ENCODE data around the gene ABCE1.
"Not testable (repeated sequence)": the region's sequence is repeated elsewhere in the genome, so short reads cannot be mapped to it uniquely, and the experiment has no call there.

ABCE1 gene

DNA sequence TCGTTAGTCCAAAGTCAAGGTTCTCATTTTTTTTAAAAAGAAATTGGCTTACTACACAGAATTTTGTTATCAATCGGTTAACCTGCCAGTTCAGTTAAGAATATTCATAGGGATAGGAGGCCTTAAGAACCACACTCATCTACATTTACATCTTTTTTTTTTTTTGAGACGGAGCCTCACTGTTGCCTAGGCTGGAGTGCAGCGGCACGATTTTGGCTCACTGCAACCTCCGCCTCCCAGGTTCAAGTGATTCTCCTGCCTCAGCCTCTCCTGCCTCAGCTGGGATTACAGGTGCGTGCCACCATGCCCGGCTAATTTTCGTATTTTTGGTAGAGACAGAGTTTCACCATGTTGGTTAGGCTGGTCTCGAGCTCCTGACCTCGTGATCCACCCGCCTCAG is 33.7 kb downstream of the ABCE1 start:
- DNase-seq (ENCODE audit: insufficient read length, low spot score), result no peak
- no peak for FAIRE-seq
- 0 out of 2 replicates have a peak, but pooled peaks have one; percentile 21 for TF ChIP-seq POLR2A (IDR thresholded peaks at IDR 0.05; ENCODE audit: low read depth, low read length)
- no peak for TF ChIP-seq POU2F2 (IDR thresholded peaks at IDR 0.05; ENCODE audit: low read depth, low read length)

- TF ChIP-seq POU2F2 (IDR thresholded peaks at IDR 0.05; ENCODE audit: low read depth, low read length) (0 out of 2 replicates have a peak, but pooled peaks have one; percentile 20), POLR2AphosphoS5 (IDR thresholded peaks at IDR 0.05; ENCODE audit: low read depth, low read length) (peak; percentile 39; the same call in 1 of the 2 replicates), PAX5 (IDR thresholded peaks at IDR 0.05; ENCODE audit: insufficient read depth, low read length, severe bottlenecking) (no peak), POLR2A (IDR thresholded peaks at IDR 0.05; ENCODE audit: low read depth, low read length) (peak; percentile 42; the same call in 1 of the 2 replicates), SPI1 (IDR thresholded peaks at IDR 0.05; ENCODE audit: low read depth, low read length) (peak; percentile 40), TAF1 (IDR thresholded peaks at IDR 0.05; ENCODE audit: low read depth, low read length) (no peak)
- FAIRE-seq (peak; percentile 75), DNase-seq (ENCODE audit: insufficient read length, low spot score) (no peak)
These were observed 34.5 kb downstream of the ABCE1 start for GRCh38 chr4:145132511-145133098.

GRCh38 chr4:145136219-145136618 is 38.1 kb downstream of the ABCE1 start:
- not testable (repeated sequence) for DNase-seq (ENCODE audit: insufficient read length, low spot score); FAIRE-seq

- TF ChIP-seq TAF1 (IDR thresholded peaks at IDR 0.05; ENCODE audit: low read depth, low read length) (no peak), SPI1 (IDR thresholded peaks at IDR 0.05; ENCODE audit: low read depth, low read length) (no peak), PAX5 (IDR thresholded peaks at IDR 0.05; ENCODE audit: insufficient read depth, low read length, severe bottlenecking) (no peak), POLR2A (IDR thresholded peaks at IDR 0.05; ENCODE audit: low read depth, low read length) (no peak), POLR2AphosphoS5 (IDR thresholded peaks at IDR 0.05; ENCODE audit: low read depth, low read length) (no peak), POU2F2 (IDR thresholded peaks at IDR 0.05; ENCODE audit: low read depth, low read length) (no peak)
- DNase-seq (ENCODE audit: insufficient read length, low spot score), result no peak
- FAIRE-seq, result peak; percentile 52
These were observed 50.9 kb downstream of the ABCE1 start for GRCh38 chr4:145148980-145149379.

GRCh38 chr4:145153181-145153903 is 55.2 kb downstream of the ABCE1 start:
- TF ChIP-seq POLR2AphosphoS5 (IDR thresholded peaks at IDR 0.05; ENCODE audit: low read depth, low read length), result no peak
- TF ChIP-seq PAX5 (IDR thresholded peaks at IDR 0.05; ENCODE audit: insufficient read depth, low read length, severe bottlenecking), result no peak
- no peak for TF ChIP-seq POU2F2 (IDR thresholded peaks at IDR 0.05; ENCODE audit: low read depth, low read length)
- no peak for TF ChIP-seq SPI1 (IDR thresholded peaks at IDR 0.05; ENCODE audit: low read depth, low read length)
- TF ChIP-seq POLR2A (IDR thresholded peaks at IDR 0.05; ENCODE audit: low read depth, low read length), result no peak
- no peak for TF ChIP-seq TAF1 (IDR thresholded peaks at IDR 0.05; ENCODE audit: low read depth, low read length)
- FAIRE-seq, result no peak
- DNase-seq (ENCODE audit: insufficient read length, low spot score), result no peak

DNA sequence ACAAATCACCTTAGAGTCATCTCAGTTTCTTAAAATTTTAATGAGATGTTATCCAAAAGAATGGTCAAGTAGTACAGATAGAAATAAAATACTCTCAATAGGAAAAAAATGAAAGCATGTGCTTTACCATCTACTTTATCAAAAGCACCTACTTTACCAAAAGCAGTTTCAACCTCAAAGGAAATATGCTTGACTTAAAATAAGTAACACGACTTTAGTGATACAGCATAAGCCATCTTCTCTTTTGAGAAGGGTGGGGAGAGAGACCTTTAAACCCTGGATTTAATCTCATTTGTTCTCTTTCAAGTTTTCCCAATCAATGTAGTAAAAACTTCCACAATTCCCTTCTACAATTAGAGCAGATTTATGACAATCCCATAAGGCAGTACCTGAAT is 55.8 kb downstream of the ABCE1 start:
- DNase-seq (ENCODE audit: insufficient read length, low spot score) (no peak), FAIRE-seq (peak; percentile 23)
- no peak for TF ChIP-seq TAF1 (IDR thresholded peaks at IDR 0.05; ENCODE audit: low read depth, low read length)
- no peak for TF ChIP-seq POLR2A (IDR thresholded peaks at IDR 0.05; ENCODE audit: low read depth, low read length)
- no peak for TF ChIP-seq POLR2AphosphoS5 (IDR thresholded peaks at IDR 0.05; ENCODE audit: low read depth, low read length)
- TF ChIP-seq PAX5 (IDR thresholded peaks at IDR 0.05; ENCODE audit: insufficient read depth, low read length, severe bottlenecking), result no peak
- TF ChIP-seq SPI1 (IDR thresholded peaks at IDR 0.05; ENCODE audit: low read depth, low read length), result no peak
- no peak for TF ChIP-seq POU2F2 (IDR thresholded peaks at IDR 0.05; ENCODE audit: low read depth, low read length)

GRCh38 chr4:145154573-145154972 is 56.5 kb downstream of the ABCE1 start:
- TF ChIP-seq POLR2A (IDR thresholded peaks at IDR 0.05; ENCODE audit: low read depth, low read length) (no peak), SPI1 (IDR thresholded peaks at IDR 0.05; ENCODE audit: low read depth, low read length) (no peak), PAX5 (IDR thresholded peaks at IDR 0.05; ENCODE audit: insufficient read depth, low read length, severe bottlenecking) (no peak), POU2F2 (IDR thresholded peaks at IDR 0.05; ENCODE audit: low read depth, low read length) (no peak), TAF1 (IDR thresholded peaks at IDR 0.05; ENCODE audit: low read depth, low read length) (no peak), POLR2AphosphoS5 (IDR thresholded peaks at IDR 0.05; ENCODE audit: low read depth, low read length) (no peak)
- peak; percentile 94 for FAIRE-seq

GRCh38 chr4:145155268-145155870 is 57.3 kb downstream of the ABCE1 start:
- DNase-seq (ENCODE audit: insufficient read length, low spot score) (no peak), FAIRE-seq (no peak)
- no peak for TF ChIP-seq POLR2A (IDR thresholded peaks at IDR 0.05; ENCODE audit: low read depth, low read length)
- TF ChIP-seq SPI1 (IDR thresholded peaks at IDR 0.05; ENCODE audit: low read depth, low read length), result no peak
- TF ChIP-seq PAX5 (IDR thresholded peaks at IDR 0.05; ENCODE audit: insufficient read depth, low read length, severe bottlenecking), result no peak
- TF ChIP-seq POU2F2 (IDR thresholded peaks at IDR 0.05; ENCODE audit: low read depth, low read length), result no peak
- no peak for TF ChIP-seq TAF1 (IDR thresholded peaks at IDR 0.05; ENCODE audit: low read depth, low read length)
- TF ChIP-seq POLR2AphosphoS5 (IDR thresholded peaks at IDR 0.05; ENCODE audit: low read depth, low read length), result no peak

More at GRCh38 chr4:145154573-145154972, 56.5 kb downstream of the ABCE1 start:
- no peak for DNase-seq (ENCODE audit: insufficient read length, low spot score)

- TF ChIP-seq POLR2AphosphoS5 (IDR thresholded peaks at IDR 0.05; ENCODE audit: low read depth, low read length), result no peak
- no peak for TF ChIP-seq PAX5 (IDR thresholded peaks at IDR 0.05; ENCODE audit: insufficient read depth, low read length, severe bottlenecking)
- TF ChIP-seq SPI1 (IDR thresholded peaks at IDR 0.05; ENCODE audit: low read depth, low read length), result no peak
- no peak for TF ChIP-seq TAF1 (IDR thresholded peaks at IDR 0.05; ENCODE audit: low read depth, low read length)
- TF ChIP-seq POLR2A (IDR thresholded peaks at IDR 0.05; ENCODE audit: low read depth, low read length), result no peak
- no peak for TF ChIP-seq POU2F2 (IDR thresholded peaks at IDR 0.05; ENCODE audit: low read depth, low read length)
- FAIRE-seq, result no peak
- no peak for DNase-seq (ENCODE audit: insufficient read length, low spot score)
These were observed 58.9 kb downstream of the ABCE1 start for GRCh38 chr4:145156986-145157385.
